ENCODE data around the gene MEGF6.

- TF ChIP-seq POLR2A (IDR thresholded peaks at IDR 0.05; ENCODE audit: low read length) (no peak), GATA1 (IDR thresholded peaks at IDR 0.05; ENCODE audit: low read depth, low read length) (no peak)
Measured at GRCh38 chr1:3614755-3615742, 3.7 kb upstream of the MEGF6 start.

Measured in erythroblast (primary cell).